Occipital lobe (tissue), 2 donors: Measurements from ENCODE around the gene HMSD. TPM values are rescaled to one million over a fixed set of nuclear protein-coding genes. Genes with fewer than 3 reads are reported as not detected.

ENCODE experiments used
- DNase-seq: peaks from one replicate; lab custom pipeline; 2025; lab: John Stamatoyannopoulos, UW
- total RNA-seq: library from RNA; depleted of rRNA; stranded (reverse); fragments of >200 nt; gene quantifications from one replicate; pipeline ENCODE4 v1.2.3, GENCODE V29; 2014

Gene HMSD
- total RNA-seq, 1 donor from 2014 or later, result 0.16 TPM

DNA sequence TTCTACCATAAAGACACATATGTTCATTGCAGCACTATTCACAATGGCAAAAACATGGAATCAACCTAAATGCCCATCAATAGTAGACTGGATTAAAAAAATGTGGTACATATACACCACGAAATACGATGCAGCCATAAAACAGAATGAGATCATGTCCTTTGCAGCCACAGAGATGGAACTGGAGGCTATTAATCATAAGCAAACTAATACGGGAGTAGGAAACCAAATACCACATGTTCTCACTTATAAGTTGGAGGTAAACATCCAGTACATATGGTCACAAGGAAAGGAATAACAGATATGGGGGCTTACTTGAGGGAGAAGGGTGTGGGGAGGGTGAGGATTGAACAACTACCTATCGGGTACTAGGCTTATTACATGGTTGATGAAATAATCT lies 7.7 kb downstream of the HMSD start:
- DNase-seq, result no peak

DNA sequence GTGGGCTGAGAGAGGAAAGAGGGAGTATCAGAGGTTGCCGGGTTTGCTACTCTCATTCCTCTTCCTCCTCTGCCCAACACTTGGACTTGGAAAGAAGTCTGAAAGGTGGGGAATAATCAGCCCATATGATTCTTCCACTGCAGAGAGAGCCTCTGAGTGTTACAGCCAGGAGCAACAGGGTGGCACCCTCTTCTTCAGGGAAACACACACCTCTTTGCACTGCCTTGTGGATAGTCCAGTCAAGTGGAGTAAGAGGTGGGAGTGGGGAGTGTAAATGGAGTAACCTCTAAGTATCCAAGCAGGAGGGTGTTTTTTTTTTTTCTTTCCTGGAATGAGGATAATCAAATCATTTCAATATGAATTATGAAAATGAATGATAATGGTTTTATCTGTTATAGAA lies 11.8 kb downstream of the HMSD start:
- no peak for DNase-seq

DNA sequence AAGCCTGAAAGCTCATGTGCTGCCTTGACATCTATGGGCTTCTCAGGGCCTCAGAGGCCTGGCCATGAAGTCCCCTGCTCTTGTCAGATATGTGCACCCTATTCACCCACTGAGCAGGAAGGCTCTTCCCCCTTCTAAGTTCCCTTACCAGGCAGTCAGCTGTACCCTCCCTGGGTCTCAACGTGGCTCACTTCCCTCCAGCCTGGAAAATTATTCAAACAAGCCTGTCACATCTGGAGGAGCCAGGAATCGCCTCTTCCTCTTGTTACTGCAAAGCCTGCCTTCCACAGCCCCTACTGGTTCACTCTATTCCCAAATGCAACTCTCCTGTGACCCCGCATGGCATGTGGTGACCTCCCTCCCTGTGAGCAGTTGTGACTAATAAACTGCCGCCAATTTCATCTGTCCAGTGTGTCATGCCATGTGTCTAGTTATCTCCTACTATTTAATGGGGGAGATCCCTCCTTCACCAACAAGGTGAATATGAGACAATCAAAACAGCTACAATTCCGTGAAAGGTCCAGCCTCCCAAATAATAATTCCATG lies 12.4 kb downstream of the HMSD start:
- no peak for DNase-seq

DNA sequence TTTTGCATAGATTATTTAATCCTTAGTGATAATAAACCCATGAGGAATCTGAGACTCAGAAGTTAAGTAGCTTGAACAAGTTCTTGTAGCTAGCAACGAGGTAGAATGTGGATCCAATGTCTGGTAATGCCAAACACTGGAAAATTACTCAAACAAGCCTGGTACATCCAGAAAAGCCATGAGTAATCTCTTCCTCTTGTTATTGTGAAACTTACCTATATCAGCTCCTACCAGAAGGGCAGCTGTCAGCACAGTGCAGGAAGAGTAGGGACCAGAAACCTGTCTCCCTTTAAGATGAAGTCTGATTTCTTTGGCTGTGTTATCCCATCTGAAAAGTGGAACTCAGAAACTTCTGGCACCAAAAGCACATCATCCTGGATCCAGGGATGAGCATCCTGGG lies 13.0 kb downstream of the HMSD start:
- DNase-seq, result no peak

DNA sequence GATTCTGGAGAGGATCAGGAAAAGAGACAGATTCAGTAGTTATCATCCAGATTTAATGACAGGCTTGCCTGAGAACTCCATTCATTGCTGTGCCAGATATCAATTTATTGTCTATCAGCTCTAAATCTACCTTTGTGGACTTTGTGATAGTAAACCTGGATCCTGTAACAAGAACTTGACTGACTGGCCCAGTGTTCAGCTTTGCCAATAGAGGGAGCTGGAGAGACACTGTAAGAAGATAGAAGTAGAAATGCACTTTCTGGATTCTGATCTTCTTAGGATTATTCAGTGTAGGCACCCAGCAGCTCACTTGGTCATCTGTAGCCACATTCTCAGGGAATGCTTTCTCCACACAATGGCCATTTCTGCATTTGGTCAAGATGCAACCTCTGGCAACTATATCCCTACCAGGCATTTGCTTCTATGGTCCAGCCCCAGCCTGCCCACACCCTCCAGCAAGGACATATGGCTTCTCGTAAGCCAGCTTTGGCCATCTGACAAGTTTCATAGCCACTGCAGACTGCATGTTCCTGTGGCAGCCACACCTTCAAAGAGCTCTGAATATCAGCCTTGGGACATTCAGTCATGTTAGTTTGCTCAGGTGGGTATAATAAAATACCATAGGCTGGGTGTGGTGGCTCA lies 14.6 kb downstream of the HMSD start:
- no peak for DNase-seq

DNA sequence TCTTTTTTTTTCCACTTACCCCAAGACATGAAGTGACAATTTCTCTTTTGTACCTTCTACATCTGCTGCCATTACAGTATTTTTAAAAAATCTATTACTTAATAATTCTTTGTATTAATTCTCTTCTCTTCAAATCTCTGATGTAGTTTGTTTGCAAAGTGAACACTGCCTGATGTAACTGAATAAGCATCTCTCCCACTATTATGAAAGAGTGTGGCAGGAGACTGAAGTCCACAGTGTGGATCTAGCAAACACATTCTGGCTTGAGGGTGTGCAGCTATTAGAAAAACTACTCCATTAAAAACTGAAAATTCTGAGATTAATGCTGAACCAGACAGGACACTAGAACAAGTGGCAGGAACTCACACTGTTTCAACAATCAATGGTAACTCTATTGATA lies 15.8 kb downstream of the HMSD start:
- DNase-seq, result no peak

DNA sequence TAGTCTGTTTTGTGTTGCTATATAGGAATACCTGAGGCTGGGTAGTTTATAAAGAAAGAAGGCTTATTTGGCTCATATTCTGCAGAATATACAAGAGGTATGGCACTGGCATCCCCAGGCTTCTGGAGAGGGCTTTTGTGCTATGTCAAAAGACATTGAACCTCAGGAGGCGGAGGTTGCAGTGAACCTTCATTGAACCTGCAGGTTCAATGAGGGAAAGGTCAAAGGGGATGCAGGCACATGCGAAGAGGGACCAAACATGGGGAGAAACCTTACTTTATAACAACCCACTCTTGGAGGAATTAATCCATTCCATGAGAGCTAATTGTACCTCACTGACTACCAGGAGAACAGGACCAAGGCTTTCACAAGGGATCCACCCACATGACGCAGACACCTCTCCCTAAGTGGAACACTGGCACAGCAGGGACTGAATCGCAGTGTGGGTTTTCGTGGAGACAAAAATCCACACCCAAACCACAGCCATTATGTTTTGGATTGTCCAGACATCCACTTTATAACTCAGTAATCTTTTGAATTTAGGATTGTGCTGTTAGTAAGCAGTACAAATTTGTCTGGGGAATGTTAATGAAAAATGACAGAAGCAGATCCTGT lies 16.7 kb downstream of the HMSD start:
- DNase-seq, result no peak

DNA sequence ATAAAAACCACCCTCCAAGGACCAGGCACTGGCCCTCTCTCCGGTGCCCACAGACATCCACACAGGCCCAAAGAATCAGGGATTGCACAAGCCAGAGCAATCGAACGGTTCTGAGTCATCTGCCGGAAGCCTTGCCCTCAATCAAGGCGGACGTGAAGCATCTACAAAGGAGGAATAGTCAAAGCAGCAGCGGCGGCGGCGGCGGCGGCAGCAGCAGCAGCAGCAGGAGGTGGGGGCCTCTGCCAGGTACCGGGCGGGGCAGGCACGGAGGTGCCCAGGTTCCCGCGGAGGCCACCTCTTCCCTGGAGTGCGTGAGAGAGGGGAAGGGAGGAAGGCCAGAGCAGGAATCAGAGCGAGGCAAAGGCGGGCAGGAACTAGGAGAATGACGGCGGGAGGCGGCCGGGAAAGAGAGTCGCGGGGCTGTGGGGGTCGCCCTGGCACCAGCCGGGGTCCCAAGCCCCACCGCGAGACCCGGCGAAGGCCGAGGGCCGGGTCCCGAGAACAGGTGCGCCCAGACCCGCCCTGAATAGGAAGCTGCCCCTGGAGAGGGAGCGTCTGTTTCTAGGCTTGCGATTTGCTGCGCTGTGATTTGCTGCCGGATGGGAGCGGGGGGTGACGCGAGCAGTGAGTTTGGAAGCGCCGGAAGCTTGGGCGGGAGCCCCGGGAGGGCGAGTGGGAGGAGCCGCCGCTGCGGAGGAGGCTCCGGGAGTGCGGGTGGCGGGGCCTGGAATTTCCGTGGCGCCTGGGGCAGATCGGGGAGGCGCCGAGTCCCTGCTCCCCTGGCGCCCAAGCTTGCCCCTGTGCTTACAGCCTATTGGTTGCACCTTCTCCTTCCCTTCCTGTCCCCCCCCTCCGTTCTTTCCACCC lies 21.1 kb downstream of the HMSD start, which contains the start of gene SERPINB8:
TSS of gene SERPINB8 (plus strand) at position 140 of the 867 bp plus-strand sequence. CDS start 8,228 bp downstream, outside the sequence.
- DNase-seq, result peak; percentile 92

DNA sequence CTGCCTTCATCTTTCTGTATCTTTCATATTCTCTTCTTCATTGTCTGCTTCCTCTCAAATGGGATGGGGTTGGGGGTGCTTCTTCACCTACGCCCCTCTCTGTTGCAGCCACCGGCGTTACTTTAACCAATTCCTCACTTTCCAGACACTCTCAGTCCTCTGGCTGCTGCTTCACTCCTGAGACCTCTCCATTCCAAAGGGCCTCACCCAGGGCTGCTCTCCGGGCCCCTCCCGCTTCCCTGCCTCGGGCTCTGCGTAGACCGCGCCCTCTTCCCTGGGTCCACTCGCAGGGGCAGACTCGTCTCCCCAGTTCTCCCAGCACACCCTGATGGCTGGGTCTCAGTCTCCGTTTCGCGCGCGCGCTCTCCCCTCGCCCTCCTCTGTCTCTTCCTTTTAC lies 21.7 kb downstream of the HMSD start:
- DNase-seq, result no peak

DNA sequence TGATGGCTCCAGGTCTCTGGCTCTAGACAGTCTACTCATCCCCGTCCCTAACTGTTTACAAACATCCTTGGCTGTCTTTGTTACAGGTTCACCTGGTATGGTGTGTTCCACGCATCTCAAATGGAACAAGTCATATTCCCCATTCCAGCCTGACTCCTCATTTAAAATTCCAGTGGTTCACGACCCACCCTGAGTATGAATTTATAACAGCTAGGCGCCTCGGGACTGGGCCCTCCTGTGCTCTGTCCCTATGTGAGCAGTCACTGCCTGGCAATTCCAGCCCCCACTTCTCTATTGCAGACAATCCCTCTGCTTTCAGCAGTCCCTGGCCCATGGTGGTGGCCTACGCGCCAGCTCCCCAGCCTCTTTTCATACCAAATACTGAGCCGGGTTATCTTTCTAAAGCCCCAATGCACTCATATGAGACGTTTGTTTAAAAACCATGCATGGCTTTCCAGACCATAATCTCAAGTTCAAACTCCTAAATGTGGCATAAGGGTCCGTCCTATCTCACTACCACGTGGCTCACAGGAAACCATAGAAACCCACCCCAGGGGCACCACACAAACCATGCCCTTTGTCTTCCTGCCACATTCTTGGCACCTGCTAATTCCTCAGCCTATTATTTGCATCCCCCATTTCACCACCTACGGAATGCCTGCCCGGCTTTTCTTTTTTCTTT lies 22.4 kb downstream of the HMSD start:
- no peak for DNase-seq

DNA sequence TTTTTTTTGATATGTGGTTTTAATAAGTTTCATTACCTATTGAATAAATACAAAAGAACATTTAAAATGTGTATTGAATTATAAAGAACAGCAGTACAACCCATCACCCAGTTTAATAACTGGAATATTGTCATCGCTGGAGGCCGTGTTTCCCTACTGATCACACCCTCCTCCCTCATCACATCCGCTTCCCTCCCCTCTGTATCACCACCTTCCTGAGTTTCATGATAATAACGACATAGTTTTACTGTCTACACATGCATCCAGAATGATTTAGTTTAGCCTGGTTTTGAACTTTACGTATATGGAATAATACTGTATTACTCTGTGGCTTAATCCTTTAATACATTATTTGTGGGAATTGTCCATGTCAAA lies 22.9 kb downstream of the HMSD start:
- DNase-seq, result no peak

DNA sequence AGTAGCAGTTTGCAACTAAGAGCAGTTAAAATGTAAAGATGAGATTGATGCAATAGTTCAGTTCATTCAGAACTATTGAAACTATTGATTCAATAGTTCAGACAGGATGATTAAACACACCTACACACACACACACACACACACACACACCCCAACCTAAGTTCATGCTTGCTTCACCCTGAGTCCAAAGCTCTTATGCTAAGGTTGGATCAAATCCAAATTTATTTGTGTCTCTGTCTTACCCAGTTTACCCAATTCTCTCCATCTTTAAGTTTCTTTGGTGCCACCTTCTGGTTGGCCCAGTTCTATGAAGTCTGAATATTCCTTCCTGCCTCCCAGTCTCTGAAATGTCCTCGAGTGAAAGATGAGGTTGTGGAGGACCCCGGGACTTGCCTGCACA lies 25.9 kb downstream of the HMSD start:
- DNase-seq, result no peak

DNA sequence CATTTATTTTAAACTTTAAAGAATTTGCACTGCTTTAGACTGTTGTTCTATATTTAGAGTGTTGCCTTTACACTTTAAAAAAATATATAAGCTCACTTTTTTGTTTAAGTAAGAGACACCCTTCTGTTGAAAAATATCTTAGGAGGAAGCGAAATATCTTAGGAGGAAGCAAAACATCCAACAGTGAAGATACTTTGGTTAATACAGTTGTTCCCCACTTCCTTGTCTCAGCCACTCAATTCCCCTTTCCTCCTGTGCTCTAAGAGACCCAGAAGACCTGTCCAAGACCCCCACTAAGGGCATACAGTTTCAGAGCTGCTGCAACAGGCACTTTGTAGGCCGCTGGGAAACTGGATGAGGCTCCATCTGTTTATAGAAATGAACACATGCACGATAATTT lies 26.5 kb downstream of the HMSD start:
- DNase-seq, result no peak

DNA sequence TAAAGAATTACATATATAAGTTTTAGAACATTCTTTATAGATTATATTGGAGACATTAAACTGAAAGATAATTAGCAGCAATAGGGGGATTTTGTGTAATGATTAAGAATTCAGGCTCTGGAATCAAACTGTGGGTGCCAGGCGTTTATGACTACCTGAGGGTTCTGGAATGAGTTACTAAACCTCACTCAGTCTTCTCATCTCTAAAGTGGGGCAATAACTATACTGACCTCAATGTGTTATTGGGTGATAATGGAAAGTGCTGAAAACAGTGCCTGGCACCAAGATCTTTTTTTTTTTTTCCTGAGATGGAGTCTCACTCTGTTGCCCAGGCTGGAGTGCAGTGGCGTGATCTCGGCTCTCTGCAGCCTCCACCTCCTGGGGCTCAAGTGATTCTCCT lies 27.9 kb downstream of the HMSD start:
- DNase-seq, result no peak

DNA sequence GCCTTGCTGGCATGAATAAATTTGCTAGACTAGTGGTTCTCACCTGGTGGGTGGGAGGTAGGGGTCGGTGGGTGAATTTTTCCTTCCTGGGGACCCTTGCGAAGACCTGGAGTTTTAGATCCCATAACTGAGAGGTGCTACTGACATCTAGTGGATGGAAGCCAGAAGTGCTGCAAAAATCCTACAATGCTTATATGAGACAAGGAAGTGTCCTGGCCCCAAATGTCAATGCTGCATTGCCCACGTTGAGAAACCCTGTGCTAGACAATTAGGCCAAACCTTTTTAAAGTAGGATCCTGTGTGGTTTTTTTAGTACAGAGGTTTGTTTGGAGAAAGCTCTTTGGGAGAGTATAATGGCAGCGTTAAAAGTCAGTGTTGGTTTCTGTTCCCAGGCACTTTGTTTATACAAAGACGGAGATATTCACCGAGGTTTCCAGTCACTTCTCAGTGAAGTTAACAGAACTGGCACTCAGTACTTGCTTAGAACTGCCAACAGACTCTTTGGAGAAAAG lies 30.4 kb downstream of the HMSD start:
- DNase-seq, result no peak

DNA sequence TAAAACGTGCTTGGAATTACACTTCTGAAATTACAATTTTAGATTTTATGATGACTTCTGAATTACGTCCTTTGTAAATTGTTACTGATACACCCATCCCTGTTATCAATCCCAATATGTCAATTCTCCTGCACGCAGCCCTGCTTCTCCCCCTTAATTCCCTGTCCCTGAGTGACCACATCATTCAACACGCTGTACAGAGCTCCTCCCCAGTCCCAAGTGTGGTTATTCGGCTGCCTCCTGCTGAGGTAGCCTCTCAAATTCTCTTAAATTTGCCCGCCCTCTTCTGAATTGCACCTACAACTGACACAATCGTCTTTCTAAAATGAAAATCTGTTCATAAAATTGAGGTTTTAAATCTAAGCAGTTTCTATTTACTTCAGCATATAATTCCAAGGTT lies 30.9 kb downstream of the HMSD start:
- no peak for DNase-seq

DNA sequence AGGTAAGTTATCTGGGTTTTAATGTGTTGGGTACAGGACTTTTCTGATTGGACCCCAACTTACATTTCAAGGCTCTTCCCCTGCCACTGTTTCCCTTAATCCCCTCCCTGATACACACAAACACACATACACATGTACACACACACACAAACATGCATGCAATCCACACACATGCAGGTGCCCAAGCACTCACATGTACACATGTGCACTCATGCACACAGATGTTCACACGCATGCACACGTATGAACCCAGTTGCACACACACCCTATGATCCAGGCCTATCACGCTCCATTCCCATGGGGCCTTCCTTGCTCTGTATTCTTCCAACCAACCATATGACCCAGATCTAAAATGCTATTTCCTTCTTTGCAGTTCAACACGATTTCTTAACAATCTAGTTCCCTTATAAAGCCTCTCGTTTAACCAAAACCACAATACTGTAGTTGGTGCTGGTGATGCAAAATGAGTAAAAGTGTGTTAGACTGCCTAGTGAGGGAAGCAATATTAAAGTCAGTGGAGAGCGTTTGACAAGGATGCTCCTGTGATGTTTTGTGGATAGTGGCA lies 31.9 kb downstream of the HMSD start:
- DNase-seq, result no peak

DNA sequence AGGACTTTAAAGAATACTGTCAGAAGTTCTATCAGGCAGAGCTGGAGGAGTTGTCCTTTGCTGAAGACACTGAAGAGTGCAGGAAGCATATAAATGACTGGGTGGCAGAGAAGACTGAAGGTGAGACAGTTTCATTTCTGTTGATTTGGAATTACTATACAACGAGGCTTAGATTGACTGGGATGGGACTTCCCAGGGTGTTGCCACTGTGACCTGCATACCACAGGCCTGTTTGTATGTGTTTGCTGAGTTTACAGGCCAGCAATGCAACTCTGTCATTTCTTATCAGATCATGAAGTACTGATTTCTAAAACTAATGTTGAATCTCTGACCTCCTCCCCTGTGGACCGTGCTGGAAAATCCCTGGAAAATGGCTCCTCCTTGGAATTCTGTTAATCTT lies 32.6 kb downstream of the HMSD start:
- DNase-seq, result no peak

DNA sequence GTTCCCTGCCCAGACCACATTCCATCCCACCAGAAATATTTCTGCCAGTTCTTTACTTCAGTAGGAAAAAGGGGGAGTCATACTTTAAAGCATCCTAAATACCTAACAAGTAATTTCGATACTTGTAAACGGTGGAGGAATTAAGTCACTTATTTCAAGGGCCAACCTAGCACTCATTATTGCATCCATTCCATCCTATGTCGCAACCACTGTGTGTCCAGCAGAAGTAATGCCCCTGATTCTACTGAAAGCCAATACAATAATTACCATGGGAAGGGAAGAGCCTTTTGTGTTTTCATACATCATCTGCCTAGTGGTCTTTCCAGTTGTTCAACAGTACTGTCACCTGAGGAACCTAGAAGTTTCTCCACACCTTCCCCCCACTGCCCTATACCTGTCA lies 33.3 kb downstream of the HMSD start:
- DNase-seq, result no peak

DNA sequence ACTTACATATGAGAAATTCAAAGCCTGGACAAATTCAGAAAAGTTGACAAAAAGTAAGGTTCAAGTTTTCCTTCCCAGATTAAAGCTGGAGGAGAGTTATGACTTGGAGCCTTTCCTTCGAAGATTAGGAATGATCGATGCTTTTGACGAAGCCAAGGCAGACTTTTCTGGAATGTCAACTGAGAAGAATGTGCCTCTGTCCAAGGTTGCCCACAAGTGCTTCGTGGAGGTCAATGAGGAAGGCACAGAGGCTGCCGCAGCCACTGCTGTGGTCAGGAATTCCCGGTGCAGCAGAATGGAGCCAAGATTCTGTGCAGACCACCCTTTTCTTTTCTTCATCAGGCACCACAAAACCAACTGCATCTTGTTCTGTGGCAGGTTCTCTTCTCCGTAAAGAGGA lies 37.8 kb downstream of the HMSD start:
- DNase-seq, result no peak

DNA sequence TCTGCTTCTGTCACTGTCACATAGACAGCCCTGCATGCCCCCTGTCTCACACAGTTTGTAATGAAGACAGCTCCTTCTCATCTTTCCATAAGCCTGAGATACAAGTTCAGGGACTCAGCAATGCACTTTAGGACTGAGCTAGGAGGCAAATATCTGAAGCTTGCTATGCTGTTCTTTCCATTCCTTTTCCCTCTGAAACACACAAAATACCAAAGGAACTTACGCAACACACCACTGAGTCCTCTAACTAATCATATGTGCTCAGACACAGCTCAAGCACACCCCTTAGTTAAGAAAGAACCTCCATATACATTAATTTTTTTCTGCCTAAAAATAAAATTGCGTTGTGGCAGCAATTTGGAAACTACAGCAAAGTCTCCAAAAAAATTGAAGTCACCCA lies 38.6 kb downstream of the HMSD start:
- DNase-seq, result no peak
